Kidney (tissue), 14 donors: ENCODE results near the gene ABHD17A. TPM values are rescaled to one million over a fixed set of nuclear protein-coding genes. Genes with fewer than 3 reads are reported as not detected.

Source experiments
- DNase-seq, 5 donors: peaks; one replicate each; pipeline ENCODE4 v3.0.0-alpha.2; 2013 to 2020
- FAIRE-seq: peaks from 2 replicates; lab custom pipeline; 2012; peaks lifted over from hg19 to GRCh38; lab: Jason Lieb, UNC
- H3K27ac ChIP-seq, 2 donors: one replicate each; pipeline ENCODE4 v1.7.0; 2013; ENCODE audit warnings: low read depth in 2 of 2, low read length in 2 of 2, inconsistent platforms in 1 of 2
- H3K27me3 ChIP-seq: one replicate; pipeline ENCODE4 v1.7.1; 2013; ENCODE audit warnings: low read length, inconsistent platforms; ENCODE audit not compliant: control insufficient read depth, insufficient read depth
- H3K36me3 ChIP-seq, 3 donors: one replicate each; pipeline versions ENCODE4 v1.7.0 to v1.7.1; 2013; ENCODE audit warnings: low read length in 3 of 3, control low read depth in 1 of 3, inconsistent platforms in 1 of 3; ENCODE audit not compliant: insufficient read depth in 3 of 3, control insufficient read depth in 2 of 3
- H3K4me1 ChIP-seq, 3 donors: one replicate each; pipeline versions ENCODE4 v1.7.0 to v1.7.1; 2013; ENCODE audit warnings: low read length in 3 of 3, inconsistent platforms in 1 of 3, low read depth in 1 of 3; ENCODE audit not compliant: control insufficient read depth in 2 of 3, insufficient read depth in 2 of 3
- H3K4me3 ChIP-seq, 3 donors: one replicate each; pipeline versions ENCODE4 v1.7.0 to v1.8.1; 2013; ENCODE audit warnings: low read length in 3 of 3, control low read depth in 1 of 3, inconsistent platforms in 1 of 3
- H3K9ac ChIP-seq, 3 donors: one replicate each; pipeline versions ENCODE4 v1.7.0 to v1.7.1; 2013; ENCODE audit warnings: low read length in 3 of 3, control low read depth in 1 of 3, inconsistent platforms in 1 of 3
- H3K9me3 ChIP-seq, 3 donors: one replicate each; pipeline versions ENCODE4 v1.7.0 to v1.7.1; 2013; ENCODE audit warnings: low read length in 3 of 3, control low read depth in 1 of 3, inconsistent platforms in 1 of 3; ENCODE audit not compliant: control insufficient read depth in 2 of 3, insufficient read depth in 1 of 3
- intact Hi-C: fragments of 100-400 bp; cut with DNase I; formaldehyde crosslinking; loops from one replicate; pipeline ENCODE4 v1.11.1; 2022
- polyA plus RNA-seq: library from polyadenylated mRNA; stranded (reverse); fragments of 350-450 nt; fragmentation: Illumina TruSeq; extraction: RNeasy Lipid Tissue Mini Kit (QIAGEN cat#74804); gene quantifications from one replicate; pipeline ENCODE4 v1.2.3, GENCODE V29; 2014; ENCODE audit warnings: low read depth, low replicate concordance; ENCODE audit not compliant: insufficient read depth
- total RNA-seq: library from RNA; stranded (reverse); fragmentation: NEBNext Ultra II Directional; extraction: Animal tissue kit (Norgen Biotek cat#: 25700); gene quantifications from one replicate; pipeline ENCODE4 v1.2.1, GENCODE V29; 2021
- TF ChIP-seq, protein P1 (sequence below): IDR thresholded peaks from 3 replicates; pipeline ENCODE4 v1.5.1; 2012; ENCODE audit warnings: mild to moderate bottlenecking, moderate library complexity, borderline replicate concordance; ENCODE audit not compliant: insufficient read depth; ENCODE audit errors: extremely low read depth
- donor health status: control.
- donor health status: control.
- donor health status: control.
- donor health status: control.
- donor health status: control.
- donor health status: DM: yes; HTN: yes; CAD: no.
- donor health status: Normal renal cell carcinoma (clear cell type).

The ABHD17A gene
- total and polyA plus RNA-seq, 2 donors from 2014 or later = 63.8 to 65.1 TPM

DNA sequence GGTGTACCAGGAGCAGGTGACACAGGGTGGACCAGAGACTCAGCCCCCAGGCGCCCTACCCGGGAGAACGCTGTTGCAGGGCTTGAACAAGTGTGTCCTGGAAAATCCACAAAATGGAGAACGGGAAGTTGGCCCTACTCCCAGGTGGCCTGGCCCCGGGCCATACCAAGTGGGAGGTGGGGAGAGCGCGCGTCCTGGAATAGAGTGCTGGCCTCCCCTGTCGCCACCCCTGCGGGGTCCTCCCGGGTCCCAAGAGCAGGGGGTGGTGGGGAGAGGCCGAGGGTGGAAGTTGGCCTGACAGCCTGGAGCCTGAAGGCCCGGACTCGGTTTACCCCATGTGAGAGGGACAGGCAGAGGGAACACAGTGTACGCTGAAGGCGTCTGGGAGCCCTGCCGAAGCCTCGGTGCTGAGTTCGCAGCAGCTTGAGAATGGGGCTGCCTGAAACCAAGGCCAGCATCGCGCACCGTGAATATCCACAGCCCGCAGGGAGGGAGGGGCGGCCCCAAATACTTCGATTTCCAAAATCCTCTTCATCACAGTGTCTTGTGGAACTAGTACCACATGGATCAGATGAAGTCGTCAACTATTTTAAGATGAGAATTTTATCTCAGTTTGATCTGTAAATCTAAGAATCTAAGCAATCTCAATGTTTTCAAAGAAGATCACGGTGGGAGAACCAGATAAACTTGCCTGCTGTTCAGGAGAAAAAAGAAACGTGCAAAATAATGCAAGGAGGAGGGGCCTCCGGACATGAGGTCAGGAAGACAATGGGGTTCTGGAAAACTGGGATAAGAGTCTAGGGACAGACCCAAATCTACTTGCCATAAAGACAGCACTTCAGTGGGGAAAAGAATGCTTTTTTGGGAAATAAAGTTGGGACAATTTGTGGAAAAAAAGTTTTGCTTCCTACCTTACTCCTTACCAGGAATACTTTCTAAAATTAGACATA, 11.5 kb downstream of the ABHD17A start:
- H3K27ac ChIP-seq = peak overlapping the region; percentile 4 to 57
- no peaks in the 10 kb centered on the region for H3K36me3 ChIP-seq
- H3K27me3 ChIP-seq = no peaks in the 10 kb centered on the region
- peaks cover 0 to 28% (median 13%) of the 10 kb centered on the region in 3 donors for H3K4me1 ChIP-seq
- no peak for FAIRE-seq
- H3K9ac ChIP-seq = peak overlapping the region in 1 of 3 donors; percentile 61
- intact Hi-C loops = no loop called here
- H3K9me3 ChIP-seq = no peaks in the 10 kb centered on the region
- peak in 1 of 5 donors; percentile 30 for DNase-seq
- peak overlapping the region in 1 of 3 donors; percentile 81 for H3K4me3 ChIP-seq
- TF ChIP-seq, protein P1, sequence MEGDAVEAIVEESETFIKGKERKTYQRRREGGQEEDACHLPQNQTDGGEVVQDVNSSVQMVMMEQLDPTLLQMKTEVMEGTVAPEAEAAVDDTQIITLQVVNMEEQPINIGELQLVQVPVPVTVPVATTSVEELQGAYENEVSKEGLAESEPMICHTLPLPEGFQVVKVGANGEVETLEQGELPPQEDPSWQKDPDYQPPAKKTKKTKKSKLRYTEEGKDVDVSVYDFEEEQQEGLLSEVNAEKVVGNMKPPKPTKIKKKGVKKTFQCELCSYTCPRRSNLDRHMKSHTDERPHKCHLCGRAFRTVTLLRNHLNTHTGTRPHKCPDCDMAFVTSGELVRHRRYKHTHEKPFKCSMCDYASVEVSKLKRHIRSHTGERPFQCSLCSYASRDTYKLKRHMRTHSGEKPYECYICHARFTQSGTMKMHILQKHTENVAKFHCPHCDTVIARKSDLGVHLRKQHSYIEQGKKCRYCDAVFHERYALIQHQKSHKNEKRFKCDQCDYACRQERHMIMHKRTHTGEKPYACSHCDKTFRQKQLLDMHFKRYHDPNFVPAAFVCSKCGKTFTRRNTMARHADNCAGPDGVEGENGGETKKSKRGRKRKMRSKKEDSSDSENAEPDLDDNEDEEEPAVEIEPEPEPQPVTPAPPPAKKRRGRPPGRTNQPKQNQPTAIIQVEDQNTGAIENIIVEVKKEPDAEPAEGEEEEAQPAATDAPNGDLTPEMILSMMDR = no peak

- TF ChIP-seq, protein P1 = no peak
- Histone ChIP-seq H3K27me3 (no peaks in the 10 kb centered on the region), H3K4me1 (peaks cover 0 to 28% (median 13%) of the 10 kb centered on the region in 3 donors), H3K4me3 (peak overlapping the region in 1 of 3 donors; percentile 81), H3K27ac (peak overlapping the region; percentile 4 to 57), H3K36me3 (no peaks in the 10 kb centered on the region), H3K9me3 (no peaks in the 10 kb centered on the region), H3K9ac (peak overlapping the region in 1 of 3 donors; percentile 61)
- DNase-seq = peak in 2 of 5 donors; percentile 57 to 79
- intact Hi-C loops = no loop called here
- no peak for FAIRE-seq
Observed at GRCh38 chr19:1872807-1873523, 12.3 kb downstream of the ABHD17A start.

DNA sequence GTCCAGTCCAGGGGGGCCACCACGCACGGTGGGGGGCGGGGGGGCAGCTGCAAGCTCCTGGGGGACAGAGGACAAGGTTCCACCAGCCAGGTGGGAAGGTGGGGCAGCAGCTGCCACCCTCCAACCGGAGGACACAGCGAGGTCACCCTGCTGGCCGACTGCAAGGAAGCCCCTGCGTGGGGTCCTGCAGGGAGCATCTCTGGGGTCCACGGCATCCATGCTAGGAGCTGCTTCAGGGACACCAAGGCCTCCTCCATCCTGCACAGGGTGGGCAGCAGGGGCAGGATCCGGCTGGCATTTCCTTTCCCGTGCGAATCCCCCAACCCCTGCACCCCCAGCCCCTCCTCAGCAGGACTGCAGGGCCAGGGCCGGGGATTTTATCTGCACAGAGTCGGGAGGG, 13.7 kb downstream of the ABHD17A start:
- intact Hi-C loops = no loop called here
- peaks cover 0 to 26% (median 13%) of the 10 kb centered on the region in 3 donors for H3K4me1 ChIP-seq
- no peaks in the 10 kb centered on the region for H3K9me3 ChIP-seq
- H3K9ac ChIP-seq = no peak overlapping the region
- no peaks in the 10 kb centered on the region for H3K27me3 ChIP-seq
- FAIRE-seq (no peak), DNase-seq (peak in 1 of 5 donors; percentile 42)
- no peaks in the 10 kb centered on the region for H3K36me3 ChIP-seq
- H3K4me3 ChIP-seq = no peak overlapping the region
- TF ChIP-seq, protein P1 = no peak
- no peak overlapping the region for H3K27ac ChIP-seq
